GM18517 (cell line): ENCODE measurements around the gene EDAR.

Experiments used
- ATAC-seq: cut with Tn5 transposase; IDR thresholded peaks from one replicate; pipeline ENCODE4 v1.9.1; 2021; ENCODE audit warnings: mild to moderate bottlenecking, moderate library complexity; ENCODE audit not compliant: unreplicated experiment

Gene EDAR

DNA sequence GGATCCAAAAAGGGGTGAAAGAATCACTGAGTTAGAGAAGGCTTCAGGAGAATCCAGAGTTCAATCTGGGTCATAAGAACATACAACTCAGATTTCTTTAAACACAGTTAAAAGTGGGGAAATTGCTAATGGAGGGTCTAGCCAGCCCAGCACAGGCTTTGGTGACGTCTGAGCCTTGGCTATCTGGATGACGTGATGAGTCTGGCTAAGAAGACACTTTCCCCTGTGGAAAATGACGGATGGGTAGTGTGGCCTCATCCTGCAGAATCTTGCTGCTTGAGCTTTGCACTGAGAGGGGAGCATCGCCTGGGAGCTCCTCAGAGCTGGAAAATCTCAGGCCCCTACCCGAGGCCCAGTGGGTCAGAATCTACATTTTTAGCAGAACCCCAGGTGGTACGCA, 19.2 kb downstream of the EDAR start:
- ATAC-seq: no peak

DNA sequence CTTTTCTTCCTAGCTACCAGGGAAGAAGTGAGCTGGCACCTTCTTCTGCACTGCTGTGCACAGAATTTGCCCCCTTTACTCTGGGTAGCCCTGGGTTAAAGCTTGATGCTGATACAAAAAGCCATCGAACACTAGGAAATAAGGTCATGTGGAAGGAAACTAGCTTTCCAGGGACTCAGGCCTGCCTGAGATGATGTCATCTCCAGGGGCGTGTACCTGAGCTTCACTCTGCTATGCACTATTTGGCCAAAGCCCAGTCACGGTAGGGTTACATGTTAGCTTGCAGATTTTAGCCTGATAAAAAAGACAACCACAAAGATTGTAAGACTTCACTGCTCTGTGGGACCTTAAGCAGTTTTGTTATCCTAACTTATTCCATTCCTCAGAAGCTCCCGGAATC, 20.4 kb downstream of the EDAR start:
- no peak for ATAC-seq

DNA sequence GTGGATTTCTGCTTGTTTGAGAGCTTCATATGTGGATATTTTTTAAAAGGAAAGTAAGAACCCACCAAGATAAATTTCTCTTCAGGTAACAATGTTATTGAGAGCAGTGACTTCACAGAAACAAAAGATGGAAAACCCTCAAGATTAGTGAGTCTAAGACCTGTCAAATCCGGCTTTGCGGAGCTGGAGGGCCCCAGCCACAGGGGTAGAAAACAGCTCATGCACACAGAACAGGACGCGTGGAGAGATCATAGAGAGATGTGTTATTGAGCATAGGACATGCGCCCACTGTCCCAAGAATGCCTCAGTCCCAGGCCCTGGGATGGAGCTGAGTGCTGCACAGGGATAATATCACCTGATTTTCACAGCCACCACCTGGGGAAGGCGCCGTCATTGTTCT, 21.3 kb downstream of the EDAR start:
- ATAC-seq: no peak

DNA sequence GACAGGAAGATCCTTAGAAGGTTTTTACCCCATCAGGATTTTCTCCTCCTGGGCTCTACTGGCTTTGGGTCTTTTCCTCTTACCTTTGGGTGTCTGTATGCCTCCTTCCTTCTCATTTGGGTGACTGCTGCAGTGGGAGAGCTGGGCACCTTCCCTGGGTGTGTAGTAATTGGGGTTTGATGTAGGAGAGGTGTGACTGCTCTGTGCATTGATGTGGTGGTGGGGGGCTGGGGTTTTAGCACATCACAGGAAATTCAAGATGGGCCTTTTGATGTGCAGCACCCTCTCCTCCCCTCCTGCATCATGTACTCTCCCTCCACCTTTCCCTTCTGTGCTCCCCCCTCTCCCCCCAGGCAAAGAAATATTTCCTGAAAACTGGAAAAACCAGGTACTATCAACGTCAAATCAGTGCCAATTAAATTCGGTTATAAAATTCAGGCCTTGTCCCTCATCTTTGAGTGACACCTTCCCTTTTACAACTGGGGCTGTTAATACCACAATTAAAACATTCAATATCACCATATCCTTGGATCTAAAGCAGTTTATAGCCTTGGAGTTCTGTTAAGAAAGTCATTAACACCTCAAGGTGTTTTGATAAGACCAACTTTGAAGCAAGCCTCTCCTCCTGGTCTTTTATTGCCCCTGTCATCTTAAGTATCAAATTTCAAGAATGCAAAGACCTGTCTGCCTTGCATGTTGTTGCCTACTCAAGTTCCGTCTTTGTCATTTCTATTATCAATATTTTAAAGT, 23.3 kb downstream of the EDAR start:
- no peak for ATAC-seq

DNA sequence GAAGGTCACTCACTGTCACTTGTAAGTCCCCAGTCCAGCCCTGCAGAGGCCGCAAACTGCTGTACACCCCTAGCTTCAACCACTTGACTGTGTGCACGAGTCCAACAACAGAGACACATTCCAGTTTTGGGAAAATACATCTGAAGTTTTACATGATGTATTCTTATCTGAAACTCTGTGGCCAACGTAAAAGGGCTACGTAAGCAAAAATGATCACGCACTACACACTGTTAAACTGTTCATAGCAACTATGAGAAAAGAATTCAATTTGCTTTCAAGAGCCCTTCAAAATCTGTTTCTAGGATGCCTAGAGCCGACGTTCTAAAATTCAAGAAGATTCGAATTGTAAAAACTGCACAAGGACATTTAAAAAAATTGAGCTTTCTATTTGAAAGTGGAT, 26.0 kb downstream of the EDAR start:
- ATAC-seq: no peak

DNA sequence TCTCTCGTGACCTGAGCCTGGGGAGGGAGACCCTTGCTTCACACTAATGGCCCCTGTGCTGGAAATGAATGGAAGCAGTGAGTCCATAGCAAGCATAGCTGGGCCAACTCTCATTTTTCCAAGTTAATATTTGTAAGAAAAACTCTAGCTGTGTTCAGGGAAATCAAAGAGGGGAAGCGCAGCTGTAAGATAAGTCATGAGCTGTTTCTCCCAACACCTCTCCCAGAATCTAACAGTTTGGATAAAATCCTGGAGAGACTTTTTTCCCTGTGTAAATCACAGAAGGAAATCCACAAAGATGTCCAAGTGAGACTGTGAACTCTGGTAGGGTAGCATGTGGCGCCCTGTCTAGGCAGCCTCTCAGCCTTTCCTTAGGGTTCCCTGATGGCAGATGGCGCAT, 27.2 kb downstream of the EDAR start:
- ATAC-seq: no peak

DNA sequence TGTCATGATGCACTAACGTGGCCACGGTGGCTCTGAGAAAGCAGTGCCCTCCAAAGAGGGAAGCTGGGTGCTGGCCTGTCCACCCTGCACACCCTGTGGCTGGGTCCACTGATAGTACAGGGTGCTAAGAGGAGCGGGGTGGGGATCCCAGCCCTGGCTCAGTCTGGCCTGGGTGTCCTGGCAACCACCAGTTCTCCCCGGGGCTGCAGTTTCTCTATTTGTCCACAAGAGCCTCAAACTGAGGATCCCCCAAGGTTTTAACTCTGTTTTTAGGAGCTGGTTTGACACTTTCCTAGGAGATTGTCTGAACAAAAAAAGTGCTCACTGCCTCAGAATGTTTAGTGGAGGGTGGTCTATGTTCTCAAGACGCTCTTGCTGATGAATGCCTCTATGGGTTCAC, 29.0 kb downstream of the EDAR start:
- no peak for ATAC-seq

DNA sequence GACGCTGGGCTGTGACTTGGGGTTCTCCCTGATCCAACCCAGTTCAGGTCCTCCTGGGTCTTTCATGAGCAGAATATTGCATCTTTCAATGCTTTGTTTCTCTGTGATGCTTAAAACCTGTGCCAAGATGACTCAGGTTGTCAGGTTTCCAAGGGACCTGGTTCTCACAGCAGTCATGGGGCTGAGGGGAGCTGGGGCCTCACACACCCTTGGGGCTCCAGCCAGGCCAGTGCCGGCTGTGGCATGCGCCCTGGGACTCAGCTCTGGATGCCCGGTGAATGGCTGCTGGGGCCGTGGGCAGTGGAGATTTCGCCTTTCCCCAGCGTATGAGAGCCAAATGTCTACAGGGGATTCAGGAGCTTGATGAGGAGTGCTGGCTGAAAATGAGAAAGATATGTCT, 29.6 kb downstream of the EDAR start:
- no peak for ATAC-seq

DNA sequence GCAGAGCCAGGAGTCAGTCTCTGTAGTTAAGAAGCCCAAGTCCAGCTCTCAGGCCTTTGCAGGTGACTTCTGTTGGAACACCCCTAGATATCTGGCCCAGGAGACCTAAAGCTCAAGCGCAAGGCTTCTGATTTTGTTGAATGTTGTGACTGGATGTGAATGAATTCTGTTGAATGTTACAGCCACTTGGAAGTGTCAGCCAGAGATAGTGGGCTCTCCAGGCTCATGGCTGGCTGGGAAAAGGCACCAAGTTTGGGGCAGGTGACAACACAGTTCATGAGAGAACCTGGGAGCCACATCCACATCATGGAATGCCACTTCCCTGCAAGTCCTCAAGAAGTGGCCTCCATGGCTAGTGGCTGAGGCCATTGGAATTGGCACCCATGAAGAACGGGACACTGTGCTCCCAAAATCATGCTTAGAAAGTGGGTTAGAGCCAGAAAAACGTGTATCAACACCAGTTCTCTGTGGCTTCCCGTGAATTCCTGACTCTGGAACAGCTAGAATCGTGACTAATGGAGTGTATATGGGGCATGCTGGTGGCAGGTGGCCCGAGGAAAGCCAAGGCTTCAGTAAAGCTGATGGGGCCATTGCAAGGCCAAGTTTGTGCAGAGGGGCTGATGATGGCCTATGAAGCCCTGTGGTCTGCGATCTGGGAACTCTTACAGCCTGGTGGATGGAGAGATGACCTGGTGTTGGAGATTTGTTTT, 30.2 kb downstream of the EDAR start:
- no peak for ATAC-seq

DNA sequence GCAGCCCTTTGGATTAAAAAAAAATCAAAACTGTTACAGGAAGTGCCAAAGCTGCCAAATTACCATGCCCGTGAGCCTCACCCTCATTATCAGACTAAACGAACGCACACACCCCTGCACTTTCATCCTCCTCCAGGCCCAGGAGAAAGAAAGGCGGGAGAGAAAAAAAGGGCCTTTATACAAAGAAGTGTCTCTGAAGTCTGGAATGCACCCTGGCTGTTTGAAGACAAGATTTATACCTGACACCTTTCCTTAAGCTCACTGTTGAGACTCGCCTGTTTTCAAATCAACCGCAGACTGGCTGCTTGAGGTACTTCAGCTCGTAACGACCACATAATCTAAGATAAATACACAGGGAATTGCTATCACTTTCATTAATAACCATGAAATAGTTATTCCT, 31.0 kb downstream of the EDAR start:
- ATAC-seq: no peak

DNA sequence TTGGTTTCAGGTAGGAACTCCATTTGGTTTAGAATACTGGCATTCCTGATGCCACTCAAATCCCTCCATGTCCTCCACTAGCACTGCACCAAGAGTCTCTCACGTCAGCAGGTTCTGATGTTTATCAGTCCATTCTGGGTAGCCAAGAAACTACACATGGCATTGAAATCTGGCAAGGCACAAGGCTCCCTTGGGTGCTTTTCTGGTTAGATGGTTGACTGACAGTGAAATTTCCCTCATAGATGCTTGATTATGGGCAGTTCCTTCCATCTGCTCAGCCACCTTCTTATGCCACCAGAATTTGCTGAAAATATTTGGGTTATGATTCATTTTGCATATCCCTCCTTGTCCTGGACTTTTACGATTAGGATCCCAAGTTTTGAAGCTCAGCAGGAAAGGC, 32.6 kb downstream of the EDAR start:
- no peak for ATAC-seq

DNA sequence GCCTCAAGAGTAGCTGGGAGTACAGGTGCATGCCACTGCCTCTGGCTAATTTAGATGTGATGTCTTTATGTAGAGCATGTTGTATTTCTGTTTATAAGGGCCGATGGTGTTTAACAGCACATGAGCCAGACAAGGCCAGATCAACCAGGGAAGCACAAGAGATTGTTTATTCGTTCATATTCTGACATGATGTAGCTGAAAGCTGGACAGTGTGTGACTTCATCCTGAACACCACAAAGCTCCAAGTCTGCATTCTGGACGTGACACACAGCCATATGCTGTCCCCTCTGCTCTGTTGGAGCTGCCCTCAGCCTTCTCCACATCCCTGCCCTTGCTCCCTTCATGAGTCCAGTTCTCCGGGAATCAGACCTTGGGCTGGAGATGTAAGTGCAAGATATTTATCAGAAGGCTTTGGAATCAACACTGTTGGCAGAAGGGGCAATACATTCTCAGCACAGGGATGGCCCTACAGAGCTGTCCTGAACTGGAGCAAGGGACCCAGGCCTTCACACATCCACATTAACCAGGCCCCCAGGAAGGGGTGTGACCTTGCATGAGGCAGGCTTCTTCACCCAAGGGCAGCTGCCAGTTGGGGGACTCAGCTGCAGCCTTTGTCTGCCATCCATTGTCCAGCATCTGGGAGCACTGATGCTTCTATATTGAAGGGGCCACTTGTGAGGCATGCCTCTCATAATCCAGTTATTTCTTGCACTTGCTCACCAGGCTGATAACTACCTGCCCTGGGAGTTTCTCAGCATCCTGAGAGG, 38.5 kb downstream of the EDAR start:
- ATAC-seq: no peak

DNA sequence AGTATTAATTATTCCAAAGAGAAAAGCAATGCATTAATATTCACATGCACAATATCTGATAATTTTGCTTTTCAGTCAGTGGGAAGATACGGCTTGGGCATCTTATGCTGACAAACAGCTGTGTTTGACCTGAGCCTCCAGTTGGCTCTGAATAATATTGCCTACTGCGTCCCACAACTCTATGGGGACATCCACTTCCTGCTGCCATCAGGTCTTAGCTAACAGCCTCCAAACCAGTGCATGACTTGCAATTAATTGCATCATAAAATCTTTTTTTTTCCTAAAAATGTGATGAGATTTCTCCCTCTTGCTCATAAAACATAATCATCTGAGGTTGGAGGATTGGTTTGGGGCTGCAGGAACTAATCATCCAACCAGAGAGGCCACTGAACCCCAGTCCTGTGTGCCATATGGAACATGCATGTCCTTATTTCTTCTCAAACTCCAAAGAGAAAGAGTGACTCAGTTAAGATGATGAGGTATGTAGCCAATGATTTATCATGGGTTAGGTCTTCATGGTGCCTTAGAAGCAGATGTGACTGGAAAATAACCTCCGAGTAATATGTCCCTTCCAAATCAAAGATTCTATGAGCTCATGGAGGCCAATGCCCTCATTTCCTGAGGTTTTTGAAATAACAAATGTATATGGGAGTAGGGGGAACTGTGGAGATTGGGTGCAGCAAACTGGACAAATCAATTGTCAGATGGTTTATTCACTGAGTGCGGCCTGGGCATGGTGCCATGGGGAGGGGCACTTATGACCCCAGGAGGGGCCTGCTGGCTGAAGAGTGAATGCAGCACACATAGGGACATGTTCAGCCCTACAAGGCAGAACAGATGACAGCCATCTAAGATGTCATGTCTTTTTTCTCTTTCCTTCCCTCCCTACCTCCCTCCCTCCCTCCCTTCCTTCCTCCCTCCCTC, 39.4 kb downstream of the EDAR start:
- no peak for ATAC-seq

DNA sequence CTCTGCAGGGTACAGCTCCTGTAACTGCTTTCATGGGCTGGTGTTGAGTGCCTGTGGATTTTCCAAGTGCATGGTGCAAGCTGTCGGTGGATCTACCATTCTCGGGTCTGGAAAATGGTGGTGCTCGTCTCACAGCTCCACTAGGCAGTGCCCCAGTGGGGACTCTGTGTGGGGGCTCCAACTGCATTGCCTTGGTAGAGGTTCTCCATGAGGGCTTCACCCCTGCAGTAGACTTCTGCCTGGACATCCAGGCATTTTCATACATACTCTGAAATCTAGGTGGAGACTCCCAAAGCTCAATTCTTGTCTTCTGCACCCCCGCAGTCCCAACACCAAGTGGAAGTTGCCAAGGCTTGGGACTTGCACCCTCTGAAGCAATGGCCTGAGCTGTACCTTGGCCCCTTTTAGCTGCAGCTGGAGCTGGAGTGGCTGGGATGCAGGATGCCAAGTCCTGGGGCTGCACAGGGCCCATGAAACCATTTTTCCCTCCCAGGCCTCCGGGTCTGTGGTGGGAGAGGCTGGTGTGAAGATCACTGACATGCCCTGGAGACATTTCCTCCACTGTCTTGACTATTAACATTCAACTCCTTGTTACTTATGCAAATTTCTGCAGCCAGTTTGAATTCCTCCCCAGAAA, 41.6 kb downstream of the EDAR start:
- ATAC-seq: no peak

DNA sequence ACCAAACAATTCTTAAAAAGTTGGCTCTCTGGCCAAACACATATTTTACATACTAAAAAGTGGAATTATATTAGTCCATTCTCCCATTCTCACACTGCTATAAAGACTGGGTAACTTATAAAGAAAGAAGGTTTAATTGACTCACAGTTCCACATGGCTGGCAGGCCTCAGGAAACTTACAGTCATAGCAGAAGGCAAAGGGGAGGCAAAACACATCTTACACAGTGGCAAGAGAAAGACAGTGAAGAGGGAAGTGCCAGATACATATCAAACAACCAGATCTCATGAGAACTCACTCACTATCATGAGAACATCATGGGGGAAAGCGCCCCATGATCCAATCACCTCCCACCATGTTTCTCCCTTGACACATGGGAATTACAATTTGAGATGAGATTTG, 42.6 kb downstream of the EDAR start:
- no peak for ATAC-seq

DNA sequence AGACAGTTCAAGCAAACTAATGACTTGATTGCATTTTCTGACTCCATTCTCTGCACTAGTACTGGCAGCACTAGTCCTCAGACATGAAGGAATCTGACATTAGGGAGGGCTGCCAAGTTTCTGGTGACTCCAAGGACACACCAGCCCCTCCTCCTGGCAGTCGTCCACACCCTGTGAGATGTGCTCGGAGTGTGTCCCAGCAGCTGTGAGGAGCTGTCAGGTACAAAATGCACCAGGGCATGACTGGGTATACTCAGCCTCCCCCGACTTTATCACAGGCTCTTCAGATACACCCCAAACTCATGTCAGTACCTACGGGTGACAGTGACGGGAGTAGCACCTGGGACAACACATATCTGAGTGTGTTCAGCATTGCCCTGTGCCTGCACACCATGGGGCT, 43.1 kb downstream of the EDAR start:
- ATAC-seq: no peak

DNA sequence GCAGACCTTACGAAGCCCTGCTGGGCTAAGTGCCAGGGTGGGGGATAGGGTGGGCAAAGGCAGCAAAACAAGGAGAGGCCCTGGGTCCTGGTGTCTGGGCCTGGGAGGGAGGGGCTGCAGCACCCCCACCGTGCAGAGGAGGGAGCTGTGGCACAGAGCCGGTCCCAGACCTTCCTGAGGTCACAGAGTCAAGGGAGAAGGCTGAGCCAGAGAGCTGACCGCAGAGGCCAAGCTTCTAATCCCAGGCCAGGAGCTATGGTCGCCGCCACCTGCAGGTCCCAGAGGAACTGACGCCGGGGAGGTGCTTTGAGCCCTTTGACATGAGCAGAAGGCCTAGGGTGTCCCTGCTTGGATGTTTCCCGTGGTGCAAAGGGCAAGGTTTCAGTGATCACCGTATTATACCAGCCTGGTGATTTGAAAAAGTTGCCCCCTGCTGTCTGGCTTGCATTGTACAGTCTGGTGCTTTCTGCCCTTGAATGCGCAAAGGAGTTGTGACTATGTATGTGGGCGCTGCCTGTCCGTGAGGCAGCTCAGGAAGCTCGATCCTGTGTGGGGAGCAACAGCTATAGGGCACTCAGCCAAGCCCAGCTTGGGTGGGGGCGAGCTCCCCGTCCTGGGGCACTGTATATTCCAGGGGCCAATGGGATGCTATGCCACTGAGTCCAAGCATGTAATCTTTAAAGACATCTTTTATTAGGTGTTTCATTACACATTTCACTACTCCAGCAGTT, 44.3 kb downstream of the EDAR start:
- no peak for ATAC-seq

DNA sequence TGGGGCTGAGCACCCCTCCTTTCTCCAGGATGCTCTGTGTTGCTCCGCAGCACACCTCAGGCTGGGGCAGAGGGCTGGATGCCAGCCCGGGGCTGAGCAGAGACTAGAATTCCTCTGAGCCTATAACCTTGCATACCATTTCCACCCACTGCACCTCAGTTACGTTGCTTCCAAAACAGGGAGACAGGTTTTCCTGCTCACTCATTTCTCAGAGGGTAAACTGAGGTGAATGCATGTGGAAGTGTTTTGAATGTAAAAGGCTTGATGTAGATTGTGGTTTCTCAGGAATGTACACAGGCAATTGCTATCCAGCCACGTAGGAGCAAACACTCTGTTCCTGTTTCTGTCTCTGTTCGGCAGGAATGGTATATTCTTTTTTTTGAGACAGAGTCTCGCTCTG, 45.3 kb downstream of the EDAR start:
- ATAC-seq: no peak

DNA sequence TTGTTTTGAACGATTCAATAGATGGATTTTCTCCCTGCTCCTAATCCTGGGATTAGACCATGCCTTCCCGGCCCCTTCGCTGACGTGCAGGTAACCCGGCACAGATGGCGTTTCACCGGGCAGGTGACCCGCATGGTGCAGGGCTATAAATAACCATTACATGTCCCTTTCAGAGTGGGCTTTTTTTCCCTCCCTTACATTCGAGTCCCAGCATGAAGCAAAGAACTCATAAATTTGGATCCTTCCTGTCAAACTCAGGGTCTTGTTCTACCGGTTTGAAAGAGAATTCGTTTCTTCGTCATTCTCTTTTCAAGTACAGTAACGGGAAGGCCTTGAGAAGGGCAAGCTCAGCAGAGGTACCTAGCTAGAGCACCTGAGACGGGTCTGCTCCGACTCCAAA, 46.1 kb downstream of the EDAR start:
- no peak for ATAC-seq
